Measurements from ENCODE around the gene TEX10. TPM values are rescaled to one million over a fixed set of nuclear protein-coding genes. Genes with fewer than 3 reads are reported as not detected.
"Not testable (repeated sequence)": the region's sequence is repeated elsewhere in the genome, so short reads cannot be mapped to it uniquely, and the experiment has no call there.

Gene TEX10
- 25.7 and 25.8 TPM in 2 replicates for total RNA-seq (2014; rRNA removed; shearing (Covaris generic))

DNA sequence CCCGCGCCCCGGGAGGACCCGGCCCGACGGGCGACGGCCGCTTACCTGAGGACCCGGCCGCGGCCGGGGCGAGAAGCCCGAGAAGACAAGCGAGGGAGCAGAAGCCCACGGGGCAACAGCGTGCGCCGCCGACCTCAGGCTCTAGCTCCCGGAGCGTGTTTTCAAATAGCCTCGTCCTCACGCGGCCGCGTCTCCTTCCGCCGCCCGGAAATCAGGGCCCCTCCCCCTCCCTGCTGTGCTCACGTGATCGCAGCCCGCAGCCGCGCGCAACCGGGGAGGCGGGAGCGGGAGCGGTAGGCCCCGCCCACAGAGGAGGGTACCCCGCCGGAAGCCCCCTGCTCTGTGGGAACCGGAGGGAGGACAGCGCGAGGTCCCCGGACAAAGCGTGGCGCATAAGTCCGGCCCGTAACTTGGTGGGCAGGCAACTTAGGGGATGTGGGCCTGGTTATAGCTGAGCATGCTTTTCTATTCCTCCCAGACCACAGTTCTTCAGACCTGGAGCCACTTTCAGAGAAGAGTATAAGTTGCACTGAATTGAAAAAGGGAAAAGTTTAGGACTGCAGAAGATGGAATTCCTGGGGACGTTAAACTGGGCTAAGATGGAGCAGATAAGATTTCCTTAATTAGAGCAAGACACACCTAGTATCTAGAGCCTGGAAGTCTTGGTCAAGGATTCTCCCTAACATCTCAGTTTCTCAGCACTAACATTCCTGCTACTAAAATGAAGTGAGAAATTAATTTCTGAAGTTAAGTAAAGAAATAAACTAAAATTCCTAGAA, at the start of gene TEX10:
Gene TEX10 (minus strand): TSS at position 216 of the 779 bp plus-strand sequence. CDS start 3,579 bp downstream, outside the sequence.
- H3K9me3 ChIP-seq (replicated peaks) = no peaks in the 10 kb centered on the region

GRCh38 chr9:100401042-100401441, 48.3 kb upstream of the TEX10 start:
- H3K36me3 ChIP-seq = no peaks in the 10 kb centered on the region
- H3K4me1 ChIP-seq (replicated peaks) = no peaks in the 10 kb centered on the region
- H3K9me3 ChIP-seq (replicated peaks) = no peaks in the 10 kb centered on the region
- no peak overlapping the region for H3K27ac ChIP-seq
- no peak for DNase-seq (ENCODE audit: low read depth in 1 of 2, low spot score in 2 of 2)
- H3K27me3 ChIP-seq (replicated peaks) = no peaks in the 10 kb centered on the region
- H3K4me3 ChIP-seq = no peak overlapping the region

More for the DNA sequence above, at the start of gene TEX10:
- peak within 1 kb of the TSS; percentile 86 for H3K4me3 ChIP-seq
- peaks cover 11% of the 10 kb centered on the region; the same call in 1 of the 2 replicates for H3K4me1 ChIP-seq (replicated peaks)
- no peaks in the 10 kb centered on the region for H3K27me3 ChIP-seq (replicated peaks)
- peak; percentile 86 to 89 for DNase-seq (ENCODE audit: low read depth in 1 of 2, low spot score in 2 of 2)
- peak within 1 kb of the TSS; percentile 66 for H3K27ac ChIP-seq
- H3K36me3 ChIP-seq = peaks cover 6% of the 10 kb centered on the region

DNA sequence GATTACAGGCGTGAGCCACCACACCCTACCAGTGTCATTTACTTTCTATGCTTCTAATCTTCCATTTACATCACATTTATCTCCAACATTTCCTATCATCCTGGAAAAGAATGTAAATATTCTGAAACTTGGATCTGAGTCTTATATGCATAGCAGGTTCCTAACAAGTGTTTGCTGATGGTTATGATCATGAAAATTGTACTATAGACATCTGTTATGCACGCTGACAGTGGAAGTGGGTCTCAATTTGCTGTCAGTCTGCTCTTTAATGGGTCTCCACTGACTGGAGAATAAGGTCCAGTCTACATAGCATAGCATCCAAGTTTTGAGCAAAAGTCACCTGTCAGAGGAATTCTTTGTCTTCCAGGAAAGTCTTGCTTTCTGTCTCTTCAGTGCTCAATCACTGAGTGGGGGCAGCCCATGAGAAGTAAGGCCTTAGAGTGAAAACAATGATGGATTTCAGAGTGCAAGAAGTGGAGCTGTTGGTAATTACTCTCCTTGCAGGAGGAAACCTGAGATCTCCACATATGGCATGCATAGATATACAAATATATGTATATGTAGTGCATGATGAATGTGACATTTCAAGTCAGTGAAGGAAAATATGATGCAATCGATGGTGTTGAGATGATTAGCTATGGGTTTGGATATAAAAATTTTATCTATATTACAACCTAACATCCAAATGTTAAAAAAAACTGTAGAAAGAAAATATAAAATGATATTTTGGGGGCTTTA, 45.0 kb upstream of the TEX10 start:
- H3K27ac ChIP-seq = no peak overlapping the region

GRCh38 chr9:100396769-100397168, 44.0 kb upstream of the TEX10 start:
- Histone ChIP-seq H3K27ac (no peak overlapping the region), H3K9me3 (replicated peaks) (no peaks in the 10 kb centered on the region), H3K27me3 (replicated peaks) (no peaks in the 10 kb centered on the region), H3K4me1 (replicated peaks) (no peaks in the 10 kb centered on the region), H3K4me3 (no peak overlapping the region), H3K36me3 (no peaks in the 10 kb centered on the region)
- no peak for DNase-seq (ENCODE audit: low read depth in 1 of 2, low spot score in 2 of 2)

More for the DNA sequence above, 45.0 kb upstream of the TEX10 start:
- Histone ChIP-seq H3K4me3 (no peak overlapping the region), H3K9me3 (replicated peaks) (no peaks in the 10 kb centered on the region), H3K4me1 (replicated peaks) (no peaks in the 10 kb centered on the region), H3K27me3 (replicated peaks) (no peaks in the 10 kb centered on the region), H3K36me3 (no peaks in the 10 kb centered on the region)
- DNase-seq (ENCODE audit: low read depth in 1 of 2, low spot score in 2 of 2) = no peak

- H3K4me3 ChIP-seq = no peak overlapping the region
- H3K27me3 ChIP-seq (replicated peaks) = no peaks in the 10 kb centered on the region
- H3K4me1 ChIP-seq (replicated peaks) = no peaks in the 10 kb centered on the region
- DNase-seq (ENCODE audit: low read depth in 1 of 2, low spot score in 2 of 2) = no peak
- H3K27ac ChIP-seq = no peak overlapping the region
- no peaks in the 10 kb centered on the region for H3K9me3 ChIP-seq (replicated peaks)
- H3K36me3 ChIP-seq = no peaks in the 10 kb centered on the region
These were observed 42.1 kb upstream of the TEX10 start for GRCh38 chr9:100394816-100395215.

GRCh38 chr9:100394032-100394695, 41.4 kb upstream of the TEX10 start:
- no peak overlapping the region for H3K27ac ChIP-seq
- no peaks in the 10 kb centered on the region for H3K9me3 ChIP-seq (replicated peaks)
- no peaks in the 10 kb centered on the region for H3K27me3 ChIP-seq (replicated peaks)
- no peaks in the 10 kb centered on the region for H3K36me3 ChIP-seq
- no peak for DNase-seq (ENCODE audit: low read depth in 1 of 2, low spot score in 2 of 2)
- no peaks in the 10 kb centered on the region for H3K4me1 ChIP-seq (replicated peaks)
- H3K4me3 ChIP-seq = no peak overlapping the region

DNA sequence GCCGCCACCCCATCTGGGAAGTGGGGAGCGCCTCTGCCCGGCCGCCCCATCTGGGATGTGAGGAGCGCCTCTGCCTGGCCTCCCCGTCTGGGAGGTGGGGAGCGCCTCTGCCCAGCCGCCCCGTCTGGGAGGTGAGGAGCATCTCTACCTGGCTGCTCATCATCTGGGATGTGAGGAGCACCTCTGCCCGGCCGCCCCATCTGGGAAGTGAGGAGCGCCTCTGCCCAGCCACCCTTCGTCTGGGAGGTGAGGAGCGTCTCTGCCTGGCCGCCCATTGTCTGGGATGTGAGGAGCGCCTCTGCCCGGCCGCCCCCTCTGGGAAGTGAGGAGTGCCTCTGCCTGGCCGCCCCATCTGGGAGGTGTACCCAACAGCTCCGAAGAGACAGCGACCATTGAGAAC, 40.2 kb upstream of the TEX10 start:
- H3K9me3 ChIP-seq (replicated peaks); H3K27ac ChIP-seq: not testable (repeated sequence)

DNA sequence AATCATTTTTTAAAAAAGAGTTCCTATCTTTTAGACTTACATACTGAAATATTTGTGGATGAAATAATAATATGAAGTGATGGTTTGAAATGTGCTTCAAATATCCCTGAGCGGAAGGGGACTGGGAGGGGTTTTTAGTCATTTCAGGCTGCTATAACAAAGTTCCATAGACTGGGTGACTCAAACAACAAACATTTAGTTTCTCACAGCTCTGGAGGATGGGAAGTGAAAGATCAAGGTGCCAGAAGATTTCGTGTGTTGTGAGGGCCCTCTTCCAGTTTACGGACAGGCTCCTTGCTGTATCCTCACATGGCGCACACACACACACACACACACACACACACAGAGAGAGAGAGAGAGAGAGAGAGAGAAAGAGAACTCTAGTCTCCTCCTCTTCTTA, 27.1 kb upstream of the TEX10 start:
- Histone ChIP-seq H3K4me1 (replicated peaks) (peaks cover 19% of the 10 kb centered on the region), H3K9me3 (replicated peaks) (no peaks in the 10 kb centered on the region), H3K27ac (peak overlapping the region; percentile 74), H3K4me3 (no peak overlapping the region), H3K27me3 (replicated peaks) (no peaks in the 10 kb centered on the region), H3K36me3 (no peaks in the 10 kb centered on the region)
- peak in 1 of 2 experiments; percentile 60 for DNase-seq (ENCODE audit: low read depth in 1 of 2, low spot score in 2 of 2)

More for the DNA sequence above, 40.2 kb upstream of the TEX10 start:
- not testable (repeated sequence) for DNase-seq (ENCODE audit: low read depth in 1 of 2, low spot score in 2 of 2); H3K27me3 ChIP-seq (replicated peaks); H3K4me1 ChIP-seq (replicated peaks); H3K4me3 ChIP-seq; H3K36me3 ChIP-seq

DNA sequence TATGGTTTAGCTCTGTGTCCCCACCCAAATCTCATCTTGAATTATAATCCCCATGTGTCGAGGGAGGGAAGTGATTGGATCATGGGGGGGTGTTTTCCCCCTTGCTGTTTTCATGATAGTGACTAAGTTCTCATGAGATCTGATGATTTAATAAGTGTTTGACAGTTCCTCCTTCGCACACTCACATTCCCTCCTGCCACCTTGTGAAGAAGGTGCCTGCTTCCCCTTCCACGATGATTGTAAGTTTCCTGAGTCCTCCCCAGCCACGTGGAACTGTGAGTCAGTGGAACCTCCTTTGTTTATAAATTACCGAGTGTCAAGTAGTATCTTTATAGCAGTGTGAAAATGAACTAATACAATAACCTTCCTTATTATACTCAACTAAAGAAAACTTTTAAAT, 24.3 kb upstream of the TEX10 start:
- Histone ChIP-seq H3K27ac (no peak overlapping the region), H3K4me3 (no peak overlapping the region), H3K27me3 (replicated peaks) (no peaks in the 10 kb centered on the region), H3K9me3 (replicated peaks) (no peaks in the 10 kb centered on the region), H3K36me3 (no peaks in the 10 kb centered on the region), H3K4me1 (replicated peaks) (peaks cover 19% of the 10 kb centered on the region)
- DNase-seq (ENCODE audit: low read depth in 1 of 2, low spot score in 2 of 2) = no peak

DNA sequence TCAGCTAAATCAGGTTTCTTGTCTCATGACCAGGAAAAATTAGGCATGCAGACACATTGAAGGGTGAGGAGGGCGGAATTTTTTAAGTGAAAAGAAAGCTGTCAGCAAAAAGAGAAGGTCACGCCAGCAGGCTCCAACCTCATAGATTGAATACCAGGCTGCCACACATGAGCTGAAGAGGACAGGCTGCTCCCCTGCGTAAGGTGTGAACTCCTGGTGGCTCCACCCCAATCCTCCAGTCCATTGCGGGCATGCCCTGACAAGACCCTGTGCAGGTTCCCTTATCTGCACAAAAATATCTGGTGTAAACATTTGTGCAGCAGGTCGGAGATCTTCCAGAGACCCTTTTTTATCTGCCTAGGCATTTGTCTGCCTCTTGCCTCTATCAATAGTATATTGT, 22.9 kb upstream of the TEX10 start:
- H3K4me3 ChIP-seq = no peak overlapping the region
- H3K9me3 ChIP-seq (replicated peaks) = no peaks in the 10 kb centered on the region
- H3K27ac ChIP-seq = no peak overlapping the region
- no peak for DNase-seq (ENCODE audit: low read depth in 1 of 2, low spot score in 2 of 2)
- no peaks in the 10 kb centered on the region for H3K27me3 ChIP-seq (replicated peaks)
- H3K4me1 ChIP-seq (replicated peaks) = peaks cover 19% of the 10 kb centered on the region
- H3K36me3 ChIP-seq = no peaks in the 10 kb centered on the region

- H3K27me3 ChIP-seq (replicated peaks) = no peaks in the 10 kb centered on the region
- H3K27ac ChIP-seq = no peak overlapping the region
- H3K4me1 ChIP-seq (replicated peaks) = peaks cover 5% of the 10 kb centered on the region
- no peaks in the 10 kb centered on the region for H3K9me3 ChIP-seq (replicated peaks)
- no peaks in the 10 kb centered on the region for H3K36me3 ChIP-seq
- no peak for DNase-seq (ENCODE audit: low read depth in 1 of 2, low spot score in 2 of 2)
- no peak overlapping the region for H3K4me3 ChIP-seq
These were observed 19.9 kb upstream of the TEX10 start for GRCh38 chr9:100372648-100373047.

DNA sequence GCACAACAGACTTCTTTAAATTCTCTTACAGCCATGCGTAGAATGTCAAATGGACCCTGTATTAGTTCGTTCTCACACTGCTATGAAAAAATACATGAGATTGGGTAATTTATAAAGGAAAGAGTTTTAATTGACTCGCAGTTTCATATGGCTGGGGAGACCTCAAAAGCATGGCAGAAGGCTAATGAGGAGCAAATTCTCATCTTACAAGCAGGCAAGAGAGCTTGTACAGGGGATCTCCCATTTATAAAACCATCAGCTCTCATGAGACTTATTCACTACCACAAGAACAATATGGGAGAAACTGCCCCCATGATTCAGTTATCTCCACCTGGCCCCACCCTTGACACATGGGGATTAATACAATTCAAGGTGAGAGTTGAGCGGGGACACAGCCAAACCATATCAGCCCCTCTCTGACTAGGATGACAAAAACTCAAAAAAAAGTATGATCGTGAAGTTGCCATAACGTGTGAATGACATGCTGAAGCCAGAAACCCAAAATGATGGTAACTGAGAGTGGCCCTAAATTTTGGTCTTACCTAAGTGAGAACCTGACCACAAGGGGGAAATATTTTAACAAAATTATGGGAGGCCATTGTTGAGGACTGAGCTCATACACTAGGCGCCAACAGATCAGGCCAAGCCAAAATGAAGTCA, 17.5 kb upstream of the TEX10 start:
- H3K36me3 ChIP-seq = no peaks in the 10 kb centered on the region
- no peaks in the 10 kb centered on the region for H3K9me3 ChIP-seq (replicated peaks)
- H3K4me3 ChIP-seq = no peak overlapping the region
- DNase-seq (ENCODE audit: low read depth in 1 of 2, low spot score in 2 of 2) = no peak
- no peak overlapping the region for H3K27ac ChIP-seq
- no peaks in the 10 kb centered on the region for H3K4me1 ChIP-seq (replicated peaks)
- H3K27me3 ChIP-seq (replicated peaks) = no peaks in the 10 kb centered on the region

GRCh38 chr9:100368672-100369071, 15.9 kb upstream of the TEX10 start:
- no peak for DNase-seq (ENCODE audit: low read depth in 1 of 2, low spot score in 2 of 2)
- Histone ChIP-seq H3K9me3 (replicated peaks) (no peaks in the 10 kb centered on the region), H3K36me3 (no peaks in the 10 kb centered on the region), H3K27ac (no peak overlapping the region), H3K4me1 (replicated peaks) (no peaks in the 10 kb centered on the region), H3K4me3 (no peak overlapping the region), H3K27me3 (replicated peaks) (no peaks in the 10 kb centered on the region)

Measured in SJSA1 (cell line).